Mesenchymal stem cell (in vitro differentiated cells and primary cell): ENCODE data around the gene KDM4B.
"Not testable (repeated sequence)": the region's sequence is repeated elsewhere in the genome, so short reads cannot be mapped to it uniquely, and the experiment has no call there.

ENCODE experiments used
- DNase-seq: peaks from one replicate; pipeline ENCODE4 v3.0.0-alpha.2; 2013
- H2AFZ ChIP-seq: one replicate; pipeline ENCODE4 v1.6.1; 2013; ENCODE audit warnings: low read depth, mild to moderate bottlenecking, control low read depth, inconsistent platforms, low read length, moderate library complexity
- H2AK5ac ChIP-seq: 2 replicates; pipeline ENCODE4 v1.6.1; 2013; ENCODE audit warnings: low read length, moderate library complexity, mild to moderate bottlenecking, inconsistent platforms; ENCODE audit not compliant: severe bottlenecking
- H2BK120ac ChIP-seq: one replicate; pipeline ENCODE4 v1.6.1; 2013; ENCODE audit warnings: low read depth, mild to moderate bottlenecking, inconsistent platforms, low read length, moderate library complexity
- H2BK12ac ChIP-seq, 2 experiments: one replicate each; pipeline ENCODE4 v1.6.1; 2013; ENCODE audit warnings: inconsistent platforms in 2 of 2, low read length in 2 of 2, mild to moderate bottlenecking in 2 of 2, moderate library complexity in 2 of 2, control low read depth in 1 of 2
- H2BK15ac ChIP-seq: one replicate; pipeline ENCODE4 v1.6.1; 2013; ENCODE audit warnings: mild to moderate bottlenecking, low read depth, inconsistent platforms; ENCODE audit not compliant: poor library complexity, severe bottlenecking
- H2BK5ac ChIP-seq: 2 replicates; pipeline ENCODE4 v1.6.1; 2013; ENCODE audit warnings: low read depth, mild to moderate bottlenecking, low read length, control low read depth, inconsistent platforms; ENCODE audit not compliant: poor library complexity, severe bottlenecking
- H3K14ac ChIP-seq, 2 experiments: one replicate each; pipeline ENCODE4 v1.6.1; 2013; ENCODE audit warnings: inconsistent platforms in 2 of 2, low read length in 2 of 2, control low read depth in 1 of 2, mild to moderate bottlenecking in 1 of 2, moderate library complexity in 1 of 2
- H3K18ac ChIP-seq, 2 experiments: one replicate each; pipeline ENCODE4 v1.6.1; 2013; ENCODE audit warnings: inconsistent platforms in 2 of 2, low read length in 2 of 2, control low read depth in 1 of 2, low read depth in 1 of 2, mild to moderate bottlenecking in 1 of 2
- H3K23ac ChIP-seq, 2 experiments: one replicate each; pipeline ENCODE4 v1.6.1; 2013; ENCODE audit warnings: inconsistent platforms in 2 of 2, low read length in 2 of 2, mild to moderate bottlenecking in 2 of 2, moderate library complexity in 2 of 2, control low read depth in 1 of 2
- H3K27ac ChIP-seq: 2 replicates; pipeline ENCODE4 v1.5.1; 2013; ENCODE audit warnings: mild to moderate bottlenecking, moderate library complexity, low read length, control low read depth, inconsistent platforms; ENCODE audit not compliant: poor library complexity, severe bottlenecking
- H3K27me3 ChIP-seq, 2 experiments: 2 replicates each; pipeline versions ENCODE4 v1.6.1 to v1.7.0; 2013; ENCODE audit warnings: low read length in 2 of 2, mild to moderate bottlenecking in 2 of 2, moderate library complexity in 2 of 2, control low read depth in 1 of 2, inconsistent platforms in 1 of 2; ENCODE audit not compliant: control insufficient read depth in 1 of 2, insufficient read depth in 1 of 2
- H3K36me3 ChIP-seq, 2 experiments: 2 replicates each; pipeline versions ENCODE4 v1.6.1 to v1.7.0; 2013; ENCODE audit warnings: low read length in 2 of 2, control low read depth in 1 of 2, inconsistent platforms in 1 of 2, low read depth in 1 of 2, mild to moderate bottlenecking in 1 of 2; ENCODE audit not compliant: insufficient read depth in 2 of 2, control insufficient read depth in 1 of 2
- H3K4ac ChIP-seq, 2 experiments: one replicate each; pipeline ENCODE4 v1.6.1; 2013; ENCODE audit warnings: inconsistent platforms in 2 of 2, low read length in 2 of 2, mild to moderate bottlenecking in 2 of 2, moderate library complexity in 2 of 2, control low read depth in 1 of 2, low read depth in 1 of 2
- H3K4me1 ChIP-seq: 2 replicates; pipeline ENCODE4 v1.6.1; 2013; ENCODE audit warnings: low read depth, low read length, control low read depth; ENCODE audit not compliant: control insufficient read depth, insufficient read depth
- H3K4me2 ChIP-seq: 2 replicates; pipeline ENCODE4 v1.6.1; 2013; ENCODE audit warnings: low read length, mild to moderate bottlenecking, inconsistent platforms; ENCODE audit not compliant: poor library complexity, severe bottlenecking
- H3K4me3 ChIP-seq, 2 experiments: 2 replicates each; pipeline versions ENCODE4 v1.5.1 to v1.7.0; 2013; ENCODE audit warnings: low read length in 2 of 2, mild to moderate bottlenecking in 2 of 2, control low read depth in 1 of 2, low read depth in 1 of 2; ENCODE audit not compliant: insufficient read depth in 1 of 2
- H3K79me1 ChIP-seq: replicated peaks from 2 replicates; pipeline ENCODE4 v1.6.1; 2013; ENCODE audit warnings: mild to moderate bottlenecking, control low read depth, low read length, inconsistent platforms; ENCODE audit not compliant: poor library complexity, severe bottlenecking
- H3K9ac ChIP-seq: 2 replicates; pipeline ENCODE4 v1.7.0; 2013; ENCODE audit warnings: mild to moderate bottlenecking, low read length, moderate library complexity
- H3K9me3 ChIP-seq: 2 replicates; pipeline ENCODE4 v1.7.0; 2013; ENCODE audit warnings: mild to moderate bottlenecking, low read length; ENCODE audit not compliant: control insufficient read depth
- H4K8ac ChIP-seq: one replicate; pipeline ENCODE4 v1.6.1; 2013; ENCODE audit warnings: inconsistent platforms, mild to moderate bottlenecking, low read length, moderate library complexity
- H4K91ac ChIP-seq: one replicate; pipeline ENCODE4 v1.6.1; 2013; ENCODE audit warnings: mild to moderate bottlenecking, low read length, inconsistent platforms
- WGBS: methylation state at CpG from one replicate; pipeline ENCODE4 v1.1.7; 2013; ENCODE audit warnings: mixed read lengths; 5-methylcytosine and 5-hydroxymethylcytosine counted together

The KDM4B gene

DNA sequence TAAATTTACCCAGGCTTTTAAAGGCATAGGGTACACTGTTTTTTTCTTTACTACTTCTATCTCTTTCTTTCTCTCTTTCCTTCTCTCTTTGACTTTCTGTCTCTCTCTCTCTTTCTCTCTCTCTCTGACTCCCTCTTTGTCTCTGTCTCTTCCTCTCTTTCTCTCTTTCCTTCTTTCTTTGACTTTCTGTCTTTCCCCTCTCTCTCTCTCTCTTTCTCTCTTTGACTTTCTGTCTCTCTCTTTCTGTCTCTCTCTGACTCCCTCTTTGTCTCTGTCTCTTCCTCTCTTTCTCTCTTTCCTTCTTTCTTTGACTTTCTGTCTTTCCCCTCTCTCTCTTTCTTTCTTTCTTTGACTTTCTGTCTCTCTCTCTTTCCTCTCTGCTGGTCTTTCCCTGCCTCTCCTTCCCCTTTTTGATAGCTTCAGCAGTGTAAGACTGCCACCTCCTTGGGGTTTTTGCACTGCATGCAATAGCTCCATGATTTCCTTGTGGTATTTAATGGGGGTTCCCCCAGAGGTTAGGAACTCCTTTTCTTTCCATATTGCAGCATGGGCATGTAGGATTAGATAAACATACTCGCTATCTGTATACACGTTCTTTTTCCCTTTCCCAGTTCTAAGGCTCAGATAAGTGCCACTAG, 191.4 kb downstream of the KDM4B start:
- H3K4me2 ChIP-seq, H3K36me3 ChIP-seq, H3K27me3 ChIP-seq, H4K91ac ChIP-seq, H2AK5ac ChIP-seq, H3K18ac ChIP-seq, H3K27ac ChIP-seq, H3K9me3 ChIP-seq, H3K23ac ChIP-seq, H2AFZ ChIP-seq, H2BK12ac ChIP-seq, H3K79me1 ChIP-seq, H3K4me3 ChIP-seq, H3K9ac ChIP-seq, H3K4me1 ChIP-seq, H2BK5ac ChIP-seq, H3K14ac ChIP-seq, H4K8ac ChIP-seq, H2BK15ac ChIP-seq, DNase-seq, H2BK120ac ChIP-seq, H3K4ac ChIP-seq: not testable (repeated sequence)
- 76% methylated on average over 2 of the region's 2 CpGs for WGBS

DNA sequence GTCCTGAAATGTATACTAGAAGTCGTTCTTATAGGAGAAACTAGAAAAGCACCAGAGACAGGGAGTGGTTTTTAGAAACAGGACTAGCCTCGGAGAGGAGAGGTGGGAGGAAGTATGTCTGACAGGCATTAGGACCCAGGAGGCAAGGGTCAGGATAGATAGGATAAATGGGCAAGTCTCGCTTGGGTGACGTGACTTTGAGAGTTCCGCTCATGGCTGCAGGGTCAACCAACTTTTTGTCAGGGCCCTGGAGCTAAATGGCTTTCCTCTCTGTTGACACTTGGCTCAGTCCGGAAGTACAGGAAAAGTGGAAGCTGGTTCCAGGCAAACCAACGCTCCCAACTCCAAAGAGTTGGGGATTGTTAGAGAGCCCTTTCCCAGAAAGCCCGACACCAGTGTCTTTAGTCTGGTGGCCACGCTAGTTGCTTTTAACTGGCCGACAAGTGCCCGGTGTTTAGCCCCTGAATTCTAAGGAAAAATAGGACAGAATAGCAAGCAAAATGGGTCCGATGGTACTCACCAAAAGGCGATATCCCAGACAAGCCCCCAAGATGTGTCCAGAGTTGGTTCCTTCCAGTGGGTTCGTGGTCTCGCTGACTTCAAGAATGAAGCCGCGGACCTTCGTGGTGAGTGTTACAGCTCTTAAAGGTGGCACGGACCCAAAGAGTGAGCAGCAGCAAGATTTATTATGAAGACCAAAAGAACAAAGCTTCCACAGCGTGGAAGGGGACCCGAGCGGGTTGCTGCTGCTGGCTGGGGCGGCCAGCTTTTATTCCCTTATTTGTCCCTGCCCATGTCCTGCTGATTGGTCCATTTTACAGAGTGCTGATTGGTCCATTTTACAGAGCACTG, 196.2 kb downstream of the KDM4B start:
- H3K4ac ChIP-seq, H2BK5ac ChIP-seq, H3K14ac ChIP-seq, H2BK15ac ChIP-seq, H3K4me2 ChIP-seq, H3K27ac ChIP-seq, H3K4me3 ChIP-seq, DNase-seq, H4K8ac ChIP-seq, H3K18ac ChIP-seq, H2BK120ac ChIP-seq, H4K91ac ChIP-seq, H3K9me3 ChIP-seq, H3K4me1 ChIP-seq, H3K27me3 ChIP-seq, H3K79me1 ChIP-seq, H2AK5ac ChIP-seq, H3K9ac ChIP-seq, H2BK12ac ChIP-seq, H3K23ac ChIP-seq, H3K36me3 ChIP-seq, H2AFZ ChIP-seq: not testable (repeated sequence)
- 82% methylated on average over 23 of the region's 23 CpGs for WGBS

DNA sequence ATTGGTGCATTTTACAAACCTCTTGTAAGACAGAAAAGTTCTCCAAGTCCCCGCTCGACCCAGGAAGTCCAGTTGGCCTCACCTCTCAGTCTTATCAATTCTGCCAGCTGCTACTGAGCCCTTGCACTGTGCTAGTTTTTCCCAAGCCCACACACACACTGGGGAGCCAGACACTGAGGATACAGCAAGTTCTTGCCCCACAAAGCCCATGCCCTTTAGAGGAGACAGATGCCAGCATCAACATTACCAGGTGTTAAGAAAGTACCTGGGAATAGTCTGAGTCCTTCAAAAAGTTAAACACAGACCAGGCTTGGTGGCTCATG, 196.7 kb downstream of the KDM4B start:
- Histone ChIP-seq H4K91ac (no peak overlapping the region), H3K4me3 (no peak overlapping the region), H3K14ac (no peak overlapping the region), H2BK15ac (no peak overlapping the region), H3K4me2 (no peak overlapping the region), H3K9ac (no peak overlapping the region), H3K27me3 (no peaks in the 10 kb centered on the region), H3K36me3 (no peaks in the 10 kb centered on the region), H3K4me1 (no peaks in the 10 kb centered on the region), H2AFZ (no peak overlapping the region), H2BK5ac (no peak overlapping the region), H3K27ac (no peak overlapping the region), H2BK120ac (no peak overlapping the region), H3K23ac (no peak overlapping the region), H3K4ac (no peak overlapping the region), H4K8ac (no peak overlapping the region), H2BK12ac (no peak overlapping the region), H2AK5ac (no peak overlapping the region), H3K18ac (no peak overlapping the region), H3K9me3 (no peaks in the 10 kb centered on the region), H3K79me1 (no peaks in the 10 kb centered on the region)
- 84% methylated on average over 2 of the region's 2 CpGs for WGBS
- no peak for DNase-seq

DNA sequence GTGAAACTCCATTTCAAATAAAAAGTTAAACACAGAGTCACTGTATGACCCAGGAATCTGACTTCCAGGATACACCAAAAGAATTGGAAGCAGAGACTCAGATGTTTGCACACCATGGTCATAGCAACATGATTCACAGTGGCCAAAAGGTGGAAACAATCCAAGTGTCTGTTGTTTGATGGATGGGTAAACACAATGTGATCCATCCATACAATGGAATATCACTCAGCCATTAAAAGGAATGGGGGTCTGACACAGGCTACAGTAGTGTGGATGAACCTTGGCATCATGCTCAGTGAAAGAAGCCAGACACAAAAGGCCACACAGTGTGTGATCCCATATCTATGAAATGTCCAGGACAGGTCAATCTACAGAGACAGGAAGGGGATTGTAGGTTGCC, 197.3 kb downstream of the KDM4B start:
- H3K4me1 ChIP-seq: no peaks in the 10 kb centered on the region
- no peak overlapping the region for H2BK12ac ChIP-seq
- H3K4me2 ChIP-seq: no peak overlapping the region
- H4K8ac ChIP-seq: no peak overlapping the region
- no peak overlapping the region for H3K14ac ChIP-seq
- no peak overlapping the region for H3K27ac ChIP-seq
- no peak overlapping the region for H3K9ac ChIP-seq
- H3K36me3 ChIP-seq: no peaks in the 10 kb centered on the region
- H2BK120ac ChIP-seq: no peak overlapping the region
- H3K18ac ChIP-seq: no peak overlapping the region
- H3K27me3 ChIP-seq: no peaks in the 10 kb centered on the region
- no peak overlapping the region for H4K91ac ChIP-seq
- no peak overlapping the region for H3K23ac ChIP-seq
- no peaks in the 10 kb centered on the region for H3K79me1 ChIP-seq
- H3K9me3 ChIP-seq: no peaks in the 10 kb centered on the region
- no peak overlapping the region for H3K4ac ChIP-seq
- DNase-seq: peak; percentile 55
- no peak overlapping the region for H2AK5ac ChIP-seq
- H3K4me3 ChIP-seq: no peak overlapping the region
- H2BK5ac ChIP-seq: no peak overlapping the region
- no peak overlapping the region for H2AFZ ChIP-seq
- H2BK15ac ChIP-seq: no peak overlapping the region
